Measurements from ENCODE around the gene LGR4.

The LGR4 gene

DNA sequence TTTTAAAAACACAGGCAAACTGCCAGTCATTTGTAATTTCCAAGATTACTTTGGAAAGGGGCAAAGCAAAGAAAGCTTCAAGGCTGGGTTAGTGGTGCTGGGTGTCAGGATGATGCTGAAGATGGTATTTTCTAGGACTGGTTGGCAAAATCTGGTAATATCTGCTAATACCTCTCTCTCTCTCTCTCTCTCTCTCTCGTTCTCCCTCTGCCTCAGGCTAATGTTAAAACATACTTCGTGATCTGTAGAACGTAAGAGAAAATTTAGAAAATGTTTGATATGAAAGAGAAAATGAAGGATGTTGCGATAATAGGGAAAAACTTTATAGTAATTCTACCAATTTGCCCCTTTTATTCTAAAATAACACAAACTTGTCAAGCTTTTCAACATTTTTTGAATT is 9.4 kb upstream of the LGR4 start:
- DNase-seq, result no peak

GRCh38 chr11:27477831-27478230 is 5.2 kb upstream of the LGR4 start:
- DNase-seq, result no peak

DNA sequence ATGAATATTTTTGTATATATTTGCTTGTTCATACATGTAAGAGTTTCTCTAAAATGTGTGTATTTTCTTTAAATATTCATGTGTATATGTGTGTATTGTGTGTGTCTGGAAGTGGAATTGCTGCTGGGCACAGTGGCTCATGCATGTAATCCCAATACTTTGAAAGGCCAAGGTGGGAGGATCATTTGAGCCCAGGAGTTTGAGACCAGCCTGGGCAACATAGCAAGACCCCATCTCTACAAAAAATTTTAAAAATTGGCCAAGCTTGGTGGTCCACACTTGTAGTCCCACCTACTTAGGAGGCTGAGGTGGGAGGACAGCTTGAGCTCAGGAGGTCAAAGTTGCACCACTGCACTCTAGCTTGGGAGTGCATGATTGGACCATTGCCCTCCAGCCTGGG is 4.7 kb upstream of the LGR4 start:
- no peak for DNase-seq

- DNase-seq, result no peak
Observed at GRCh38 chr11:27475622-27476021, 3.0 kb upstream of the LGR4 start.

- DNase-seq, result no peak
Observed at GRCh38 chr11:27473017-27473406, 422 bp upstream of the LGR4 start.

DNA sequence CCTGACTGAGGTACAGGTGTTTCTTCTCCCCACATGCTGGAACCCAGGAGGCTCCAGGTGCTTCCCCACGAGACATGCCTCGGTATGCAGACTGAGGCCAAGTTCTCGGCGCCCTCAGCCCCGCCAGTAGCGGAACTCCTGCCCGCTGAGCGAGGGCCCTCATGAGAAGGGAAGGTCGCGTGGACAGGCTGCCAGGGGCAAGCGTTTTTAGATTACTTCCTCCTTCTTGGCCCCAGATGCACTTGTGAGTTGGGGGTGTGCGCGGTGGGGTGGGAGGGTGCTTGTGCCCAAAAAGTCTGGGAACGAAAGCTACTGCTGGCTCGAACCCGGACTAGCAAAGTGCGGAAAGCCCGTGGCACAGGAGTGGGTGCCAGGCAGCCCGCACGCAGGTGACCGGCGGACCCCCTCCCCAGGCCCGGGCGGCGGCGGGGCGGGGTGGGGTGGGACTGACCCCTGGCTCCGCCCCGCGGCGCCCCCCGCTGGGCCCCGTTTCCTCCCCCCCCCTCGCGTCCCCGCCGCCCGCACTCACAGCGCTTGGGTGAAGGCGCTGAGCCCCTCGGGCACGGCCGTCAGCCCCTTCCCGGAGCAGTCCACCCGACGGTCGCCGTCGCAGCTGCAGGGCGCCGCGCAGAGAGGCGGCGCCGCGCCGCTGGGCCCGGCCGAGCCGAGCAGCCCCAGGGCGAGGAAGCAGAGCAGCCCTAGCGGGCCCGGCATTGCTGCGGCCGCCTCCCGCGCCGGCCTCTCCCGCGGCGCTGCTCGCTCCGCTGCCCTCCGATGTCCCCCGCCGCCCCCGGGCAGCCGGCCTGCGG is 797 bp downstream of the LGR4 start:
- no peak for DNase-seq

DNA sequence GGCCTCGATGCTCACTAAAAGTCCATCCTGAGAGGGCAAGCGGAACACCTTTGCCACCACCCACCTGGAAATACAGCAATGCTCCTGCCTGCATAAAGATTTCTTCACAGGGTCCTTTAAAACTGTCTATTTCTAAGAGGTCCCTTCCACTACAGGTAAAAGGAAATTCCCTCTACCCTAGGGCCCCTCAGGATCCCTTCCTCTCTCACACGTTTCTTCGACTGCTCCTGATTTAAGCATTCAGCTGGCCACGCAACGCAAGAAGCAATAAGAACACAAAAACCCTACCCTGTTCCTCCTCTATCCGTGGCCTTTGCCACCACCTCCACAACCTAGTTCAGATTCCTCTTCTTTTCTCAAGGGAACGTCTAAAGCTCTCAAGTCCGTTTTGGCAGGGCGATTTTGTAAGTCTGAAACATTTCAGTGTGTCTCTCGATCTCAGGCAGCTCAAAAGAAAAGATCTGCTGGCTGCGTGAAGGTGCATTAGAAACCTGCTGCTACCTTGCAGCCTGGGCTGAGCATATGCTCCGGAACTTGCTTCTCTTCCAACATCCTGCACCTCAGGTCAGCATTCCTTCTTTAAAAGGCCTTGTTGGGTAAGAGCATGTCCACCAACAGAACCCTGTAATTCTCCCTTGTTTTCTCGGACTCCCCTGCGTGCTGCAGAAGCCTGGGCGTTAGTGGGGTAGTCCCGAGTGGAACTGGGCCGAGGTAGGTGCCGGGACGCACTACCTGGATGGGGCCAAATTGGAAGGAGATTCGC is 1.6 kb downstream of the LGR4 start:
- DNase-seq, result peak; percentile 69

- DNase-seq, result no peak
Observed at GRCh38 chr11:27470166-27470565, 2.4 kb downstream of the LGR4 start.

GRCh38 chr11:27468995-27469695 is 3.4 kb downstream of the LGR4 start:
- peak; percentile 50 for DNase-seq

- no peak for DNase-seq
Observed at GRCh38 chr11:27468209-27468994, 4.2 kb downstream of the LGR4 start.

- no peak for DNase-seq
Observed at GRCh38 chr11:27467181-27467913, 5.2 kb downstream of the LGR4 start.

GRCh38 chr11:27466363-27466762 is 6.2 kb downstream of the LGR4 start:
- no peak for DNase-seq

DNA sequence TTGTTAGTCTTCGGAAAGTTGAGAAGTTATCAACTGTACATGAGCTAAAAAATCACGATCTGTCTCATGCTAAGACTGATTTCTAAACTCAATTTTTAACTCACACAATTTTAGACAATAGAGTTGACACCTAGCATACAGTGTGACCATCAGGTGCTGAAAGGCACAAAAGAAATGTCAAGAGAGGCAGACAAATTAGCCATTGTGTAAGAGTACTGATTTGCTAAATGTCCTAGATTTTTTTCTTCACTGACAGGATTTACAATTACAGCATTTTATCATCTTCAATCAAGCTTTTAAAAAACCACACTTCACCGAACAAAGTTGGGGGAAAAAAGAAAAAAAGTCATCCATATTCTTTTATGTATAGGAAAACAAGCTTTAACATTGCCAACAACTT is 7.0 kb downstream of the LGR4 start:
- DNase-seq, result no peak

- no peak for DNase-seq
Observed at GRCh38 chr11:27464909-27465308, 7.7 kb downstream of the LGR4 start.

GRCh38 chr11:27464289-27464696 is 8.3 kb downstream of the LGR4 start:
- no peak for DNase-seq

DNA sequence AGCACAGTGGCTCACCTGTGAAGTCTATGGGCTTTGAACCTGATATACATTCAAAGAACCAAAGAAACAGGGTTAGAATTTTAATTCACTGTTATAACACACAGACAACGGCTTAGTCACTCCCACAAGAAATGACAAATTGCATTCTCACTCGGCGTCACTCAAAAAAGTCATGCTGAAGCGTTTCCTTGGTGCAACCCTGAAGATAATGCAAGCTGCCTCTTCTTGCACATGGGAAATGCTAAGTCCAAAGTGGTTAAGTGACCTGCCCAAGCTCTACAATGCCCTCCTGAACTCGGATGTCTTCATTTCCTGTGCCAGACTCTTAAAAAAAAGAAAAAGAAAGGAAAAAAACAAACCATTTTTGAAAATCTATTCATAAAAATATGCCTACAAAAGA is 10.0 kb downstream of the LGR4 start:
- DNase-seq, result no peak

DNA sequence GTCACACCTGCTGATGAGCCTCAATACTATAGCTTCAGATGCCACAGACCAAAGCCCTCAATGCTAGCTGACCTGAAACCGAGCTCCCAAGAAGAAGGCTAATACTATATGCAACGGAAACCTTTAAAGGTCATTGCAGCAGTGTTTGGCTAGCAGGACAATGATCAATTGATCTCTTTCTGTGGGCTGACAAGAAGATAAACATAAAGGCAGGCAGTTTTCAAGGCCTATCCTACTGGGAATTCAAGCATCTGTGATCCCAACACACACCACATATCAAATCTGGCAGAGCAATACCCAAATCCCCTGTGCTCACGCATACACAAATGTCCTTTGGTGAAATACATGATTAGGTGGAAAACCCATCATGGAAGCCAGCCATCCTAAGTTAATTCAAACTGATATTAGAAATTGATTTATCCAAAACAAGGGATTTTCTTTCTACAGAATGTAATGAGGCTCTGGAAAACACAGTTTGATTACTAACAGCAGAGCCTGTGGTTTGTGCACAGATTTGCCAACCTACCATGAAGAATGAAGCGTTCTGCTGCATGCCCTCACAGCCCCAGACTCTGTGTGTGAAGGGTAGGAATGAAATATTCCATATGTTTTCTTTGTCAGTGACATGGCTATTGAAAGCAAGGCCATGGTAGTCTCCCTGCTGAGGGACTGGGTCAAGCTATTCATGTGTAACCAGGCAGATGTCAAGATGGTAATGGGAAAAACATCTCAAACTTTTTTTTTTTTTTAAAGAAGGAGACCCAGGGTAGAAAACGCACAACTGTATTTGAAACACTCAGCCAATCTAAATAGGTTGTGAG is 12.2 kb downstream of the LGR4 start:
- DNase-seq, result peak; percentile 73

GRCh38 chr11:27459191-27459590 is 13.4 kb downstream of the LGR4 start:
- no peak for DNase-seq

- no peak for DNase-seq
Observed at GRCh38 chr11:27458182-27458581, 14.4 kb downstream of the LGR4 start.

DNA sequence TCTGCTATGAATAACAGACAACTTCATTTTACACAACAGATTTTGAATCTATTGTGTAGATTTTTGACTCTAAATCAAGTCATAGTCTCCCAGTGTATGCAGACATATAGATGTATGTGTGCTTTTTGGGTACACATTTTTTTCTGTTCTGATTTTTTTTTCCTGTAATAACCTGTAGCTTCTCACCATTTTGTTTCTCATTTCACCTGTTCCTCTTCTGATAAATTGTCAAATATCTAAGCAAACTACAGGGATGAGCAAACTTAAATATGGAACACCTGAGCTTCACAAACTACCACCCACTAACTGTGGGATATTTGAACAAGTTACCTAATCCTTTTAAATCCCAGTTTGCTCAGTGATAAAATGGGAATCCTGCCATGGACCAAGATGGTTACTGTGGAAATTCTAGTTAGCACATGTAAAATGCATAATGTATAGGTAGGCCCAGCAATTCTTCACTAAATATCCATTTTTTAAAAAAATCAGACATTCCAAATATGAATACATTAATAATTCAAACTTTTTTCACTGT is 15.7 kb downstream of the LGR4 start:
- no peak for DNase-seq
